ENCODE measurements around the gene S100A16.

- TF ChIP-seq CTCF (optimal IDR thresholded peaks at IDR 0.05 in 1 of 3, IDR thresholded peaks at IDR 0.05 in 1 of 3, conservative IDR thresholded peaks at IDR 0.05 in 1 of 3; ENCODE audit: extremely low read depth in 1 of 3, insufficient read depth in 2 of 3, low read length in 3 of 3), result no peak
- TF ChIP-seq EZH2 (IDR thresholded peaks at IDR 0.05; ENCODE audit: low read length), result no peak
Observed at GRCh38 chr1:153566414-153567371, 46.2 kb downstream of the S100A16 start.

Data from keratinocyte (primary cell).